B cell (primary cell): ENCODE measurements around the gene MYO1G.

Experiments
- EZH2 ChIP-seq: IDR thresholded peaks from 2 replicates; pipeline ENCODE4 v1.6.1; 2012; ENCODE audit warnings: borderline replicate concordance, low read depth, mild to moderate bottlenecking, moderate library complexity, low read length; ENCODE audit not compliant: insufficient read depth, poor library complexity, severe bottlenecking
- TF ChIP-seq, protein P1 (sequence below): fragments of 200-600 bp; IDR thresholded peaks from one replicate; pipeline ENCODE4 v1.8.0; 2022; ENCODE audit warnings: antibody characterized with exemption, mild to moderate bottlenecking

DNA sequence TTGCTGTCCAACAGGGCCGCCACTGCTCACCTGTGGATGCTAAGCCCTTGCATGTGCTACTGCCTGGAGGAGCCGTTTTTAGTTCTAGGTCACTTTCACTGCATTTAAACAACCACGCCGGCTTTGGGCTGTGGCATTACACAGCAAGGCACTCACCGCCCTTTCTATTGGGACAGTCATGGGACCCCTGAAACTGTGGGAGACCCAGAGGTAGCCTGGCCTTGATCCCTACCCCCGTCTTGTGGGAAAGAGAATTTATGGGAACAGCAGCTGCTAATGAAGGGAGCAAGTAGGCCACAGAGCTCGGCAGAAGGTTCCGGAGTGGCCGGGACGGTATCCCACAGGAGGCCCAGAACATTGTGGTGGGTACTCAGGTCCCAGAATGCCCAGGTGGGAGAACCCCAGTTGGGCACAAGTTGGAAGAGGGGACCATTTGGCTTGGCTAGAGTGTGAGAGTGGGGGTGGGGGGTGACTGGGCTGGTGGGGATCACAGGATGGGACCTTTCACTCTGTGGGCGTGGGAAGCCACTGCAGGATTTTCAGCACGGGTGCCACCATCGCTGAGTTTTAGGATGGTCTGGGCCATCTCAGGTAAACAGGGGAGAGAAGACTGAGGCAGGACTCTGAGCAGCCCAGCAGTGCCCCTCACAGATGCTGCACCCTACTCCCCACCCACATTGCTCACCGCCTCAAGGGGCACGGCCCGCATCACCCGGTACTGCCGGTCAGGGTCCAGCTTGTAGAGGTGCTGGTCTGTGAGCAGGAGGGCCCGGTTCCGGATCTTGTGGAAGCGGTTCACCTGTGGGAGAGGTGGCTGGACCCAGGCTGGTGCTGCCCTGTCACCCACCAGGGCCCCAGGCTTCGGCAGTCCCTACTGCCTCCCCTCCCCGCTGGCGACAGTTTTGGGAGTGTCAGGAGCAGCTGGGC, 15.2 kb downstream of the MYO1G start:
- TF ChIP-seq, protein P1, sequence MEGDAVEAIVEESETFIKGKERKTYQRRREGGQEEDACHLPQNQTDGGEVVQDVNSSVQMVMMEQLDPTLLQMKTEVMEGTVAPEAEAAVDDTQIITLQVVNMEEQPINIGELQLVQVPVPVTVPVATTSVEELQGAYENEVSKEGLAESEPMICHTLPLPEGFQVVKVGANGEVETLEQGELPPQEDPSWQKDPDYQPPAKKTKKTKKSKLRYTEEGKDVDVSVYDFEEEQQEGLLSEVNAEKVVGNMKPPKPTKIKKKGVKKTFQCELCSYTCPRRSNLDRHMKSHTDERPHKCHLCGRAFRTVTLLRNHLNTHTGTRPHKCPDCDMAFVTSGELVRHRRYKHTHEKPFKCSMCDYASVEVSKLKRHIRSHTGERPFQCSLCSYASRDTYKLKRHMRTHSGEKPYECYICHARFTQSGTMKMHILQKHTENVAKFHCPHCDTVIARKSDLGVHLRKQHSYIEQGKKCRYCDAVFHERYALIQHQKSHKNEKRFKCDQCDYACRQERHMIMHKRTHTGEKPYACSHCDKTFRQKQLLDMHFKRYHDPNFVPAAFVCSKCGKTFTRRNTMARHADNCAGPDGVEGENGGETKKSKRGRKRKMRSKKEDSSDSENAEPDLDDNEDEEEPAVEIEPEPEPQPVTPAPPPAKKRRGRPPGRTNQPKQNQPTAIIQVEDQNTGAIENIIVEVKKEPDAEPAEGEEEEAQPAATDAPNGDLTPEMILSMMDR: no peak
- no peak for TF ChIP-seq EZH2
